Natural killer cell (primary cell): Measurements from ENCODE around the gene CCDC85A. TPM values are rescaled to one million over a fixed set of nuclear protein-coding genes. Genes with fewer than 3 reads are reported as not detected.
"Not testable (repeated sequence)": the region's sequence is repeated elsewhere in the genome, so short reads cannot be mapped to it uniquely, and the experiment has no call there.

Experiments used
- ATAC-seq, 3 donors: fragments of 150-1000 bp in 2 of 3; fragments of 200-7000 bp in 1 of 3; cut with Tn5 transposase; 1 replicate in 1 of 3; 2 replicates in 2 of 3; pipeline ENCODE4 v1.10.0; 2021; ENCODE audit warnings: mild to moderate bottlenecking in 2 of 3, moderate library complexity in 2 of 3
- DNase-seq, 2 donors: peaks; one replicate each; pipeline versions ENCODE4 v3.0.0 to v3.0.0-alpha.2; 2013 to 2021; ENCODE audit warnings: mixed read lengths in 1 of 2
- H3K27ac ChIP-seq: one replicate; pipeline ENCODE4 v1.5.1; 2013; ENCODE audit warnings: mild to moderate bottlenecking, low read length
- H3K27me3 ChIP-seq: one replicate; pipeline ENCODE4 v1.6.1; 2013; ENCODE audit warnings: low read length; ENCODE audit not compliant: control insufficient read depth, insufficient read depth
- H3K36me3 ChIP-seq: one replicate; pipeline ENCODE4 v1.6.1; 2013; ENCODE audit warnings: low read length; ENCODE audit not compliant: control insufficient read depth, insufficient read depth
- H3K4me1 ChIP-seq: one replicate; pipeline ENCODE4 v1.6.1; 2013; ENCODE audit warnings: low read length; ENCODE audit not compliant: control insufficient read depth, insufficient read depth
- H3K4me3 ChIP-seq: one replicate; pipeline ENCODE4 v1.5.1; 2013; ENCODE audit warnings: low read length
- H3K9me3 ChIP-seq: one replicate; pipeline ENCODE4 v1.6.1; 2013; ENCODE audit warnings: low read length; ENCODE audit not compliant: control insufficient read depth, insufficient read depth
- H3K27ac Mint-ChIP-seq, 2 donors: one replicate each; pipeline ENCODE4 v1.8.0; 2022; ENCODE audit warnings: mild to moderate bottlenecking in 2 of 2, mixed read lengths in 2 of 2, moderate library complexity in 1 of 2
- H3K27me3 Mint-ChIP-seq, 2 donors: one replicate each; pipeline ENCODE4 v1.8.0; 2022; ENCODE audit warnings: low read depth in 2 of 2, mixed read lengths in 2 of 2
- H3K36me3 Mint-ChIP-seq: one replicate; pipeline ENCODE4 v1.8.0; 2022; ENCODE audit warnings: mixed read lengths
- H3K4me1 Mint-ChIP-seq, 2 donors: one replicate each; pipeline ENCODE4 v1.8.0; 2022; ENCODE audit warnings: mixed read lengths in 2 of 2
- H3K4me3 Mint-ChIP-seq: one replicate; pipeline ENCODE4 v1.8.0; 2022; ENCODE audit warnings: mild to moderate bottlenecking, moderate library complexity, mixed read lengths
- H3K9me3 Mint-ChIP-seq, 2 donors: one replicate each; pipeline ENCODE4 v1.8.0; 2022; ENCODE audit warnings: mixed read lengths in 2 of 2
- WGBS: methylation state at CpG from one replicate; pipeline ENCODE4 v1.1.7; 2013; ENCODE audit warnings: missing lambda C conversion rate; ENCODE audit not compliant: insufficient coverage; 5-methylcytosine and 5-hydroxymethylcytosine counted together
- intact Hi-C: fragments of 100-400 bp; cut with micrococcal nuclease; formaldehyde crosslinking; loops from one replicate; pipeline ENCODE4 v1.14.2; 2022
- total RNA-seq, 4 donors: library from RNA; stranded (reverse); fragments of 120-200 nt in 1 of 4; gene quantifications; one replicate each; pipeline versions ENCODE4 v1.2.3 to v1.2.4, GENCODE V29; 2013 to 2022
- TF ChIP-seq, protein P1 (sequence below): fragments of 200-600 bp; IDR thresholded peaks from one replicate; pipeline ENCODE4 v1.8.0; 2022; ENCODE audit warnings: antibody characterized with exemption

Gene CCDC85A
- not detected for total RNA-seq
- total RNA-seq (2013) = not detected

DNA sequence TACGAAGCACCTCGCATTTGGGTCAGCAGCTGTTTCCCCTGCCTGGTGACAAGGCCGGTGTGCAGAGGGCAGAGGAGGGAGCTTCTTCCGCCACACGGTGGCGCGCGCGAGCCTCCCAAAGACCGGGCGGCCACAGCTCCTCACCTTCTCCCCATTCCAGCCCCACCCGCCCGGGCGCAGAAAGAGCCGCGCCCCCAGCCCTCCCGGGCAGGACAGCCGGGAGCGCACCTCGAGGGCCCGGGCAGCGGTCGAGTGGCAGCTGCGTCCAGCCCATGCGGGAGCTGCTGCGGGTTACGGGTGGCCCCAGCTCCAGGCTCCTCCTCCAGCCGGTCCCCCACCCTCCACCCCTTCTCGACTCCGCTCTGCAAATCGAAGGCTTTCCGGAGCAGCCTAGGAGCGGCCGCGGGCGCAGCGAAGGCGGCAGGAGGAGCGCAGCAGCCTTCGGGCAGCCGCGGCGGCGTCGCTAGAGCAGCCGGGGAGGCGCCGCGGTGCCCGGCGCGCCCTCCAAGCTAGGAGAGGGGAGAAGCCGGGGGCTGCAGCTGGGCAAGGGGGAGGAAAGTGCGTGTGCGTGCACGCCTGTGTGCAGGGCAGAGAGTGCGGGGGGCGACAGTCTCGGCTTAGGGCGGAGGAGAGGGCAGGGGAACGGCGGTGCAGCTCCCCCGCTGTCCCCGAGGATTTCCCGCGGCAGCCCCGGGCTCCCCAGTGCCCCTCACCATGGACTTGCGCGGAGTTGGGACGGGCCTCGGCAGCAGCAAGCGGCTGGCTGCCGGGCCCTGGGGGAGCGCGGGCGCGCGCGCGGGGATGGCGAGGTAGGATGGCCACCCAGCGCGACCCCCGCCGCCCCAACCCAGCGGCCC, at the start of gene CCDC85A:
TSS of gene CCDC85A (plus strand) at position 348 of the 857 bp plus-strand sequence. CDS start 635 bp downstream, outside the sequence.
- Histone ChIP-seq H3K36me3 (no peaks in the 10 kb centered on the region), H3K27me3 (peaks cover 13% of the 10 kb centered on the region), H3K4me1 (no peaks in the 10 kb centered on the region), H3K27ac (no peak within 1 kb of the TSS), H3K4me3 (no peak within 1 kb of the TSS), H3K9me3 (no peaks in the 10 kb centered on the region)
- TF ChIP-seq, protein P1, sequence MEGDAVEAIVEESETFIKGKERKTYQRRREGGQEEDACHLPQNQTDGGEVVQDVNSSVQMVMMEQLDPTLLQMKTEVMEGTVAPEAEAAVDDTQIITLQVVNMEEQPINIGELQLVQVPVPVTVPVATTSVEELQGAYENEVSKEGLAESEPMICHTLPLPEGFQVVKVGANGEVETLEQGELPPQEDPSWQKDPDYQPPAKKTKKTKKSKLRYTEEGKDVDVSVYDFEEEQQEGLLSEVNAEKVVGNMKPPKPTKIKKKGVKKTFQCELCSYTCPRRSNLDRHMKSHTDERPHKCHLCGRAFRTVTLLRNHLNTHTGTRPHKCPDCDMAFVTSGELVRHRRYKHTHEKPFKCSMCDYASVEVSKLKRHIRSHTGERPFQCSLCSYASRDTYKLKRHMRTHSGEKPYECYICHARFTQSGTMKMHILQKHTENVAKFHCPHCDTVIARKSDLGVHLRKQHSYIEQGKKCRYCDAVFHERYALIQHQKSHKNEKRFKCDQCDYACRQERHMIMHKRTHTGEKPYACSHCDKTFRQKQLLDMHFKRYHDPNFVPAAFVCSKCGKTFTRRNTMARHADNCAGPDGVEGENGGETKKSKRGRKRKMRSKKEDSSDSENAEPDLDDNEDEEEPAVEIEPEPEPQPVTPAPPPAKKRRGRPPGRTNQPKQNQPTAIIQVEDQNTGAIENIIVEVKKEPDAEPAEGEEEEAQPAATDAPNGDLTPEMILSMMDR = peak; percentile 12
- peaks cover 30 to 48% of the 10 kb centered on the region in 2 donors for H3K27me3 Mint-ChIP-seq
- DNase-seq = peak; percentile 26 to 55
- WGBS = under 1% methylated on average over 86 of the region's 86 CpGs
- ATAC-seq = peak in 2 of 3 donors; percentile 63 to 71
- H3K4me1 Mint-ChIP-seq = peaks cover 0 to 8% of the 10 kb centered on the region in 2 donors
- H3K36me3 Mint-ChIP-seq = peaks cover 8% of the 10 kb centered on the region
- H3K27ac Mint-ChIP-seq = no peak within 1 kb of the TSS
- peak within 1 kb of the TSS; percentile 28 for H3K4me3 Mint-ChIP-seq
- intact Hi-C loops = no loop called here
- H3K9me3 Mint-ChIP-seq = no peaks in the 10 kb centered on the region

DNA sequence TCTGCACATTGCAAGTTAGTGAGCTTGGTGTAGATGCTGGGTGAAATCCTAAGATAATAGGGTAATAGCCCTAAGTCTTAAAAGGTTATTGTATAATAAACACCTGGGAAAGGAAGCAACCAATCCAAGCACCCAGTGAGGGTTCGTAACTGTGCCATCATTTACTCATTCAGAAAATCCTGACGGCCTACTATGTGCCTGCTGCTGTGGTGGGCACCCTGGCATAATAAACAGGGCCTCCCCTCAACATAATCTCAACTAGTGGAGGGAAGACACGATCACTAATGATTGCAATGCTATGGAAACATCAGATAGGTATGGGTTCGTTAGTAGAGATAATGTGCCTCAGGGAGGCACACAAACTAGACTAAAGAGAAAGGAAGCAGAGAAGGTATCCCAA, 48.9 kb upstream of the CCDC85A start:
- no peak overlapping the region for H3K27ac Mint-ChIP-seq
- H3K4me3 Mint-ChIP-seq = no peak overlapping the region
- Histone ChIP-seq H3K36me3 (no peaks in the 10 kb centered on the region), H3K9me3 (no peaks in the 10 kb centered on the region), H3K27ac (no peak overlapping the region), H3K27me3 (no peaks in the 10 kb centered on the region), H3K4me3 (no peak overlapping the region), H3K4me1 (no peaks in the 10 kb centered on the region)
- 67% methylated on average over 3 of the region's 4 CpGs for WGBS
- TF ChIP-seq, protein P1 = no peak
- no peaks in the 10 kb centered on the region for H3K4me1 Mint-ChIP-seq
- no peaks in the 10 kb centered on the region for H3K36me3 Mint-ChIP-seq
- no peaks in the 10 kb centered on the region for H3K27me3 Mint-ChIP-seq
- intact Hi-C loops = no loop called here
- DNase-seq (no peak), ATAC-seq (no peak)
- no peaks in the 10 kb centered on the region for H3K9me3 Mint-ChIP-seq

DNA sequence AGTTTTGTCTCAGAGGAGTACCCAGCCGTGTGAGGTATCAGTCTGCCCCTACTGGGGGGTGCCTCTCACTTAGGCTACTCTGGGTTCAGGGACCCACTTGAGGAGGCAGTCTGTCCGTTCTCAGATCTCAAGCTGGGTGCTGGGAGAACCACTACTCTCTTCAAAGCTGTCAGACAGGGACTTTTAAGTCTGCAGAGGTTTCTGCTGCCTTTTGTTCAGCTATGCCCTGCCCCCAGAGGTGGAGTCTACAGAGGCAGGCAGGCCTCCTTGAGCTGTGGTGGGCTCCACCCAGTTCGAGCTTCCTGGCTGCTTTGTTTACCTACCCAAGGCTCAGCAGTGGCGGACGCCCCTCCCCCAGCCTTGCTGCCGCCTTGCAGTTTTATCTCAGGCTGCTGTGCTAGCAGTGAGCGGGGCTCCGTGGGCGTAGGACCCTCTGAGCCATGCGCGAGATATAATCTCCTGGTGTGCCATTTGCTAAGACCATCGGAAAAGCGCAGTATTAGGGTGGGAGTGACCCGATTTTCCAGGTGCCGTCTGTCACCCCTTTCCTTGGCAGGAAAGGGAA, 41.2 kb upstream of the CCDC85A start:
- ATAC-seq, H3K4me3 Mint-ChIP-seq, H3K27ac ChIP-seq, H3K9me3 ChIP-seq, H3K27ac Mint-ChIP-seq, intact Hi-C loops, DNase-seq, H3K36me3 ChIP-seq, H3K36me3 Mint-ChIP-seq, H3K27me3 Mint-ChIP-seq, H3K4me3 ChIP-seq, H3K4me1 ChIP-seq, H3K27me3 ChIP-seq, H3K4me1 Mint-ChIP-seq, H3K9me3 Mint-ChIP-seq: not testable (repeated sequence)
- WGBS = 91% methylated on average over 15 of the region's 15 CpGs

DNA sequence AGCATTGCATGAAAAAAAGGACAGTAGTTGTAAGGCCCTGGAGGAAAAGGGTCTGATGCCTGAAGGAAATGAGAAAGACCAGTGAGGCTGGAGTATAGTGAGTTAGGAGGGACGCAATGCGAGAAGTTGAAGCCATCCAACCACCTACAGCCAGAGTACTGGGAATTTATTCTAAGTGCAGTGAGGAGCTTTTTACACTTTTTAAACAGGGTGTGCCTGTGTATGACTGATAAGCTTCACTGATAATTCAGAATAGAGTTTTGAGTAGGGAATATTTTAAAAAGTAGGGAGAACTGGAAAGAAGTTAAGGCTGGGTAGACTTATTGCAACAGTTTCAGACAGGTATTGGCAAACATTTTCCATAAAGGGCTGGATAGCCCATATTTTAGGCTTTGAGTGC, 35.9 kb upstream of the CCDC85A start:
- no peaks in the 10 kb centered on the region for H3K27me3 Mint-ChIP-seq
- no CpG with 5 or more reads among the region's 2 CpGs for WGBS
- H3K4me3 Mint-ChIP-seq = no peak overlapping the region
- ATAC-seq (no peak), DNase-seq (no peak)
- TF ChIP-seq, protein P1 = no peak
- Histone ChIP-seq H3K9me3 (no peaks in the 10 kb centered on the region), H3K4me3 (no peak overlapping the region), H3K27me3 (no peaks in the 10 kb centered on the region), H3K27ac (no peak overlapping the region), H3K4me1 (no peaks in the 10 kb centered on the region), H3K36me3 (no peaks in the 10 kb centered on the region)
- intact Hi-C loops = no loop called here
- H3K27ac Mint-ChIP-seq = no peak overlapping the region
- no peaks in the 10 kb centered on the region for H3K36me3 Mint-ChIP-seq
- H3K4me1 Mint-ChIP-seq = no peaks in the 10 kb centered on the region
- H3K9me3 Mint-ChIP-seq = peaks cover 6 to 8% of the 10 kb centered on the region in 2 donors
